OCI-M2 (cell line): ENCODE measurements around the gene DHH.
"Not testable (repeated sequence)": the region's sequence is repeated elsewhere in the genome, so short reads cannot be mapped to it uniquely, and the experiment has no call there.

Source experiments
- DNase-seq: peaks from one replicate; lab custom pipeline; 2025; ENCODE audit not compliant: unreplicated experiment; lab: John Stamatoyannopoulos, UW

DHH gene

GRCh38 chr12:49094160-49094974, at the start of gene DHH:
DHH (minus strand) TSS chr12:49094801; CDS start chr12:49094512, 289 bp downstream.
- DNase-seq = no peak

DNA sequence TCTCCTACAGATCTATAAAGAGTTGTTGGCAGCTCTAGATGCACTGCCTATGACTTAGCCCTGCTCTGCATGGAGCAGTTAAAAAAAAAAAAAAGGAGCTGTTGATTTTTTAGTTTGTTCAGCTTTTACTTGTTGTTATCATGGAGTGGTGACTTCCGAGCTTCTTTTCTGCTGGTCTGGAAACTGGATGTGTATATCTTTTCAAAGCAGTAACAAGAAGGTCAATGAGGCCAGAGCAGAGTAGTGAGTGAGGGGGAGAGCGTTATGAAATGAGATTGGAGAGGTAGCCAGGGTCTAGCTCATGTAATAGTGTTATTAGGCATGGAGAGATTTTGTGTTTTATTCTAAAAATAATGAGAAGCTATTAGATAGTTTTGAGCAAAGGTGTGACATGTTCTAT, 49.8 kb upstream of the DHH start:
- DNase-seq = no peak

GRCh38 chr12:49138999-49139398, 44.4 kb upstream of the DHH start:
- DNase-seq = no peak

- DNase-seq = no peak
These were observed 44.0 kb upstream of the DHH start for GRCh38 chr12:49138587-49138986.

GRCh38 chr12:49137476-49137875, 42.9 kb upstream of the DHH start:
- DNase-seq = no peak

GRCh38 chr12:49136997-49137396, 42.4 kb upstream of the DHH start:
- DNase-seq = not testable (repeated sequence)

DNA sequence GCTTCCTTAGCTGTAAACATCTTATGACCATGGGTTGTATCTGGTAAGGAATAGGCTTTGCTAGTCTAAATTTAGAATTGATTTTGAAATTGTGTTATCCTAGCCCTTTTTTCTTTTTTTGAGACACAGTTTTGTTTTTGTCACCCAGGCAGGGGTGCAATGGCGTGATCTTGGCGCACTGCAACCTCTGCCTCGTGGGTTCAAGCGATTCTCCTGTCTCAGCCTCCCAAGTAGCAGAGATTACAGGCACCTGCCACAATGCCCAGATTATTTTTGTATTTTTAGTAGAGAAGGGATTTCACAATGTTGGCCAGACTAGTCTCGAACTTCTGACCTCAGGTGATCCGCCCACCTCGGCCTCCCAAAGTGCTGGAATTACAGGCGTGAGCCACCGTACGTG, 39.0 kb upstream of the DHH start:
- DNase-seq = no peak

GRCh38 chr12:49133014-49133413, 38.4 kb upstream of the DHH start:
- no peak for DNase-seq

DNA sequence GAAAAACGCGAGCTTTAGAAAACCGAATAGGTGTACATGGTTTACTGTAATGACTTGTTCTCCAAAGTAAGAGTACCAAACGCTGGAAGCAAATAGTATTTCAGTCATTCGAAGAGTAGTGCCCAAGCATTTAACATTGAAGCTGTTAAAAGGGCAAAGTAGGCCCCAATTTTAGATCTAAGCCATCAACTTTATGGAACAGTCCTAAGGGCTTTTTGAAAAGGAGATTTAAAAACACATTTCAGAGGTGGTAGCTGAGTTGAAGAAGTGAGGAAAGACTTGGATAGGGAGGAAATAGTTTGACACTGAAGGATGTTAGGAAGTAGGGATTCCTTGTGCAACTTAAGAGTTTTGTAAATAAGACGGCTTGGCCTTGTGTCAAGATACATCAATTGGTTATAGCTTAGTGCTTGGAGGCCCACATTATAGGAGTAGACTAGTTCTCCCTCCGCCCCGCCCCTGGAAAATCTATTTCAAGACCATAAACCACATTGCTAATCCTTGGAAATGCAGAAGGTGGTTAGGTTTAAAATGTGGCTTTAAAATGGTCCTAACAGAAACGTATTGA, 37.4 kb upstream of the DHH start:
- no peak for DNase-seq

GRCh38 chr12:49131051-49131893, 36.7 kb upstream of the DHH start, which contains the start of gene TUBA1B:
TUBA1B (minus strand) TSS chr12:49131395; CDS start chr12:49131300, 95 bp downstream.
- DNase-seq = no peak

GRCh38 chr12:49130151-49131050, 35.8 kb upstream of the DHH start:
- peak; percentile 26 for DNase-seq

DNA sequence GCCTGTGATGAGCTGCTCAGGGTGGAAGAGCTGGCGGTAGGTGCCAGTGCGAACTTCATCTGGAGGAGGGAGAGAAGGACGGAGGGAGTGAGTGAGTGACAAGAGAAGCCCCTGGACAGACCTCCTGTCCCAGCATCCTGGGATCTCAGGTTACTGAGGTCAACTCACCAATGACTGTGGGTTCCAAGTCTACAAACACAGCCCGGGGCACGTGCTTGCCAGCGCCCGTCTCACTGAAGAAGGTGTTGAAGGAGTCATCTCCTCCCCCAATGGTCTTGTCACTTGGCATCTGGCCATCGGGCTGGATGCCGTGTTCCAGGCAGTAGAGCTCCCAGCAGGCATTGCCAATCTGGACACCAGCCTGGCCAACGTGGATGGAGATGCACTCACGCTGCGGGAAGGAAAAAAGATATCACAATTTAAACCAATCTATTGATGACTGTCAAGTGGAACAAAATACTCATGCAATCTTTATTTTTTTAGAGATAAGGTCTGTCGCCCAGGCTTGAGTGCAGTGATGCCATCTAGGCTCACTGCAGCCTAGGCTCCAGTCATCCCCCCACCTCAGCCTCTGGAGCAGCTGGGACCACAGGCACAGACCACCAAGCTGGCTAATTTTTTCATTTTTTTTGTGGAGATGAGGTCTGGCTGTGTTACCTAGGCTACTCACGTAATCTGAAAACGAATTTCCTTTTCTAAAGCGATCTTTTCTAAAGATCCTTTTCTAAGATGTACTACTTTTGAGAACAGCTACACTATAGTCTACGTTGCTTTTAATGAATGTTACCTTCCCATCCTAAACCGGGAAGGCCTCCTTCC, 34.9 kb upstream of the DHH start:
- DNase-seq = no peak

DNA sequence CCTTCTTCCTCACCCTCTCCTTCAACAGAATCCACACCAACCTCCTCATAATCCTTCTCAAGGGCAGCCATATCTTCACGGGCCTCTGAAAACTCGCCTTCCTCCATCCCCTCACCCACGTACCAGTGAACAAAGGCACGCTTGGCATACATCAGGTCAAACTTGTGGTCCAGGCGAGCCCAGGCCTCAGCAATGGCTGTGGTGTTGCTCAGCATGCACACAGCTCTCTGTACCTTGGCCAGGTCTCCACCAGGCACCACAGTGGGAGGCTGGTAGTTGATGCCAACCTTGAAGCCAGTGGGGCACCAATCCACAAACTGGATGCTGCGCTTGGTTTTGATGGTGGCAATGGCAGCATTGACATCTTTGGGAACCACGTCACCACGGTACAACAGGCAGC, 33.4 kb upstream of the DHH start:
- not testable (repeated sequence) for DNase-seq

DNA sequence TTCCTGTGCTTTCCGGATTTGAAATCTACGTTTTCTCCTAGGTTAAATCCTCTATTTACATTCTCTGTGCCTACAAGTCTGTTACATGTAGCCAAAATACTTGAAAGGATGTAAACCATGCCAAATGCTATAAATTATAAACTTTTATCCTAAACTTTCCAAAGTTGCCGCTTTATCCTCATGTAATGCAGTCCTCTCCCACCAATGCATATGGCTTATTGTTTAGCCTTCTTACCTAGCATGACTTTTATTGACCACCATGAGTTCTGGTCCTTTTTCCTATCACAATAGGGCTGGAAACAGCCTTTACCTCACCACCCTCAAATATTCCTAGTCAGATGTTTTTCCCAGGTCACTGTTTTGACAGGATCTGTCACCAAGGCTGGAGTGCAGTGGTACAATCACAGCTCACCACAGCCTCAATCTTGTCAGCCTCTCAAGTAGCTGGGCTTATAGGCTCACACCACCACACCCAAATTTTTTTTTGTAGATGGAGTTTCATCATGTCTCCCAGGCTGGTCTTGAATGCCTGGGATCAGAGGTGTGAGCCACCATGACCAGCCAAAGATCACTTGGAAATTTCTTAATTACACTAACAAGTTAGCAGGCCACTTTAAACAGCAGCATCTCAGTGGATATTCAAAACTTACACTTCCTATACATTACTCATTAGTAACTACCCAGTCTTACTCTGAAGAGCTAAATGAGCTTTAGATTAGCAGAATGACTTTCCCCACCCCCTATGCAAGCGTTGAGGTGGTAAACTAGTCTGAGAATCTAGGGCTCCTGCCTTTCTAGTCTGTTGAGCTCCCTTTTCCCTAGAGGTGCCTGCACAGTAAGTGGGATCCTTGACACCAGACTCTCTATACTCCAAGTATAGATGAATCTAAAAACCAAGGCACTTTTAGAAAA, 32.5 kb upstream of the DHH start:
- no peak for DNase-seq

DNA sequence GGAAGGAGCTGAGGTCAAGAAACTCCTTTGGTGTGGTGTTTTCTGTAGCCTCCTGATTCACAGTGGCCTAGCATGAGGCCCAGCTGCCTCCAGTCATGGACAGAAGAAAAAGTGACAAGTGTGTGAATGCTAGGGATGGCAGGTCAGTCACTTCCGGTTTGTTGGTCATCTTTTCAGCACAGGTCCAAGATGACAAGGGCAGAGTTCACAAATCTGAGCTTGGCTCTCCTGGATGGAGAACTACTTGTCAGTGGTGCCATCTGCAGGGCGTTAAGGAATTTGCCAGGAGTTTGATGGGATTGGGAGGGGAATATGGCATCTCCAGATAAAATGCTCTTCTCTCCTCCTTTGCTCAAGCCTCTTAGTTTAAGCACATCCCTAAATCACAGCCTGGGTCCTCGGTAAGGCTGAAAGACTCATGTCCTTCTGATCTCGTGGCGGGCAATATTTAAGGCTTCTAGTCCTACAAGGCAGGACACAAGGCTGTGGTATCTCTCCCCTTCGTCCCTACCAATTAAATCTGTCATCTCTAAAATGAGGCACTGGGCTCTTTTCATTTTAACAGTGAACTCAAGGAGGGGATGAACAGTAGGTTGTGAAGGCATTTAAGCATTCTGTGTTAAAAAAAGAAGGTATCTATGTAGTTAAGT, 26.6 kb upstream of the DHH start:
- DNase-seq = no peak

DNA sequence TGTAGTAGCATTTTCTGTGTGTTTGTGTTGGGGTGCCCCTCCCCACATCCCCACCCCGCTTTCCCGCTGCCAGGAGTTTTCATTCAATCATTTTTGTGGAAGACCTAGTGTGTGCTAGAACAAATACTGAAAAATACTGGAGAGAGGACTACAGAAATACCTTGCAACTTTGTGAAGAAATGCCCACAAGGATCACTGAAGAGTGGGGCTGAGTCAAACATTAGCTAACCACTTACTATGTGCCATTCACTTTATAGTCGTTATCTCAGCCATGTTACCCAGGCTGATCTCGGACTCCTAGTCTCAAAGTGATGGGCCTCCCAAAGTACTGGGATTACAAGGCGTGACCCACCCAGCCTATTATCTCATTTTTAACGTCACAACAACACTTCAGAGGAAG, 16.6 kb upstream of the DHH start:
- DNase-seq = no peak

GRCh38 chr12:49110464-49111155, 16.0 kb upstream of the DHH start, which contains the start of gene LMBR1L:
LMBR1L (minus strand) TSS chr12:49110847; CDS start chr12:49110555, 292 bp downstream.
- DNase-seq = peak; percentile 77
